Measurements from ENCODE around the gene BPGM. TPM values are rescaled to one million over a fixed set of nuclear protein-coding genes. Genes with fewer than 3 reads are reported as not detected.
"Not testable (repeated sequence)": the region's sequence is repeated elsewhere in the genome, so short reads cannot be mapped to it uniquely, and the experiment has no call there.

Gene BPGM
- total RNA-seq, 1 donor, result 64.8 TPM

DNA sequence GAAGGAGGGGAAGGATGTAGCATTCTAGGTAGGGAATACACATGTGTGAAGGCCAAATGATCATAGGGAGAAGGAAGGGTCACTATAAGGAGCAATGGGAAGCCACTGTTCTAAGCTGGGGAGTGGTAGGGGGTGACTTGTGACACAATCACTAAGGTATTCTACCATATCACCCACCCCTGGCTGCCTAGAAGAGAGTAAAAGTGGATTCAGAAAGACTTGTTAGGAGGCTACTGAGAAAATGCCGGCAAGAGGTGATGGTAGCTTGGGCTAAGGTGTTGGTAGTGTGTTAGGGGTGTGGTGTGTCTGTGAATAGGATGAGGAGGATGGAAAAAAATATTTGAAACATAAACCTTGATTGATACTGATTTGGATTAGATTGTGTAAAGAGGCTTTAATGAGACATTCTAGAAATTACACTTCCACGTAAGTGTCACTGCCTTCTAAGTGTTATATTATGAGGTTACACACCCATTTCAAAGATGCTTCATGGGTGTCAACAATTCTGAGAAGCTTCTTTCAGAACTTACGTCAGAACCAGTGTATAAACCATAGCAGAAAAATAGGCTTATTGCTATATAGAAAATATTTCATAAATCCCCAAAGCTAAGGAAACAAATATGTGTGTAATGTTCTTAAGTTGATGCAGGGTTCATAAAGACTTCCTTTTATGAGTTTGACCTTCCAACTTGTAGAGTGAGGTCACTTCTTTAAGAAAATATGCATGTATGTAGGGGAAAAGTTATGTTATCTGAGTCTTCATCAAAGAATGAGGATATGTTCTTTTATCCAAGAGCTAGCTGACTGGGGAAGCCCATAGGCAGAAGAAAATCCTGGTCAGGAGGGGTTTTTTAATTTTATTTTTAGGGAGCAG, 5.6 kb upstream of the BPGM start:
- no peak for DNase-seq (ENCODE audit: insufficient read length, low spot score, missing footprints)
- no peaks in the 10 kb centered on the region for H4K20me1 ChIP-seq (ENCODE audit: insufficient read depth, low read length)
- no peak overlapping the region for H2AFZ ChIP-seq (ENCODE audit: low read length)
- no peaks in the 10 kb centered on the region for H3K9me3 ChIP-seq (ENCODE audit: low read depth, low read length)
- H3K79me2 ChIP-seq (ENCODE audit: insufficient read depth, low read length), result peaks cover 8% of the 10 kb centered on the region
- no peak overlapping the region for H3K4me3 ChIP-seq (ENCODE audit: insufficient read depth, low read length)
- H3K27ac ChIP-seq (ENCODE audit: low read depth, low read length), result no peak overlapping the region
- no peaks in the 10 kb centered on the region for H3K36me3 ChIP-seq (ENCODE audit: insufficient read depth, low read length)
- H3K4me2 ChIP-seq (ENCODE audit: insufficient read depth, low read length), result no peak overlapping the region
- TF ChIP-seq CTCF (IDR thresholded peaks at IDR 0.05; ENCODE audit: extremely low read depth, low read depth, low read length), result no peak
- H3K27me3 ChIP-seq (ENCODE audit: insufficient read depth, low read length), result no peaks in the 10 kb centered on the region
- H3K4me1 ChIP-seq (ENCODE audit: insufficient read depth, low read length), result peaks cover 6% of the 10 kb centered on the region

DNA sequence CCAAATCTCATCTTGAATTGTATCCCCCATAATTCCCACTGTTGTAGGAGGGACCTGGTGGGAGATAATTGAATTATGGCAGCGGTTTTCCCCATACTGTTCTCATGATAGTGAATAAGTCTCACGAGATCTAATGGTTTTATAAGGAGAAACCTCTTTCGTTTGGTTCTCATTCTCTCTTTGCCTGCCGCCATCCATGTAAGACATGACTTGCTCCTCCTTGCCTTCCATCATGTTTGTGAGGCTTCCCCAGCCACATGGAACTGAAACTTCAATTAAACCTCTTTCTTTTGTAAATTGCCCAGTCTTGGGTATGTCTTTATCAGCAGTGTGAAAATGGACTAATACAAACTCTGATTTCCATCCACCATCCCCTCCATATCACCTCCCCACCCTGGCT, 4.7 kb upstream of the BPGM start:
- not testable (repeated sequence) for H3K27ac ChIP-seq (ENCODE audit: low read depth, low read length); DNase-seq (ENCODE audit: insufficient read length, low spot score, missing footprints); H3K36me3 ChIP-seq (ENCODE audit: insufficient read depth, low read length); H3K27me3 ChIP-seq (ENCODE audit: insufficient read depth, low read length); H3K4me1 ChIP-seq (ENCODE audit: insufficient read depth, low read length); H3K4me3 ChIP-seq (ENCODE audit: insufficient read depth, low read length); H3K9me3 ChIP-seq (ENCODE audit: low read depth, low read length); H3K4me2 ChIP-seq (ENCODE audit: insufficient read depth, low read length); H2AFZ ChIP-seq (ENCODE audit: low read length); H4K20me1 ChIP-seq (ENCODE audit: insufficient read depth, low read length)
- peaks cover 11% of the 10 kb centered on the region for H3K79me2 ChIP-seq (ENCODE audit: insufficient read depth, low read length)

DNA sequence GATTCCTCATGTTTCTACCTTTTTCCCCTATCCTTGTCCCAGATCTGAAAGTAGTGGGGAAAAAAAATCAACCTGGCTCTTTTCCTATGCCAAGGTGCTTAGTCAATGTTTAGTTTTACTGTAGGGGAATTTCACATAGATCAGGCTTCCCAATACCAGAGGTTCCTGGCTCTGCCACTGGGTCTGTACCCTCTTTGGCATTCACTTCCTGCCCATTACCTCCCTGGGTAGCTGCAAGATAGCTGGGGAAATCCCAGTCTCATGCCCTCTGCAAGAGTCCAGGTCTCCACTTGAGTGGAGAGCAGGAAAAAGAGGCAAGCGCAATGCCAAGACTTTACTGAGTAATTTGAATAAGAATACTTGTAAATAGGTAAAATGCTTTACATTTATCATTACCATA, 3.5 kb upstream of the BPGM start:
- Histone ChIP-seq H4K20me1 (ENCODE audit: insufficient read depth, low read length) (no peaks in the 10 kb centered on the region), H3K27me3 (ENCODE audit: insufficient read depth, low read length) (no peaks in the 10 kb centered on the region), H3K4me1 (ENCODE audit: insufficient read depth, low read length) (peaks cover 6% of the 10 kb centered on the region), H3K4me3 (ENCODE audit: insufficient read depth, low read length) (no peak overlapping the region), H3K36me3 (ENCODE audit: insufficient read depth, low read length) (no peaks in the 10 kb centered on the region), H3K27ac (ENCODE audit: low read depth, low read length) (no peak overlapping the region), H3K9me3 (ENCODE audit: low read depth, low read length) (no peaks in the 10 kb centered on the region), H3K4me2 (ENCODE audit: insufficient read depth, low read length) (no peak overlapping the region), H2AFZ (ENCODE audit: low read length) (no peak overlapping the region), H3K79me2 (ENCODE audit: insufficient read depth, low read length) (peaks cover 22% of the 10 kb centered on the region)
- no peak for TF ChIP-seq CTCF (IDR thresholded peaks at IDR 0.05; ENCODE audit: extremely low read depth, low read depth, low read length)
- no peak for DNase-seq (ENCODE audit: insufficient read length, low spot score, missing footprints)

GRCh38 chr7:134645478-134645877, 1.2 kb upstream of the BPGM start:
- no peak for TF ChIP-seq CTCF (IDR thresholded peaks at IDR 0.05; ENCODE audit: extremely low read depth, low read depth, low read length)
- no peaks in the 10 kb centered on the region for H4K20me1 ChIP-seq (ENCODE audit: insufficient read depth, low read length)
- peak overlapping the region; percentile 90 for H3K4me2 ChIP-seq (ENCODE audit: insufficient read depth, low read length)
- peak overlapping the region; percentile 92 for H3K4me3 ChIP-seq (ENCODE audit: insufficient read depth, low read length)
- H3K27me3 ChIP-seq (ENCODE audit: insufficient read depth, low read length), result no peaks in the 10 kb centered on the region
- no peaks in the 10 kb centered on the region for H3K9me3 ChIP-seq (ENCODE audit: low read depth, low read length)
- H3K36me3 ChIP-seq (ENCODE audit: insufficient read depth, low read length), result no peaks in the 10 kb centered on the region
- H3K27ac ChIP-seq (ENCODE audit: low read depth, low read length), result peak overlapping the region; percentile 90
- peaks cover 43% of the 10 kb centered on the region for H3K79me2 ChIP-seq (ENCODE audit: insufficient read depth, low read length)
- peaks cover 12% of the 10 kb centered on the region for H3K4me1 ChIP-seq (ENCODE audit: insufficient read depth, low read length)
- no peak overlapping the region for H2AFZ ChIP-seq (ENCODE audit: low read length)
- no peak for DNase-seq (ENCODE audit: insufficient read length, low spot score, missing footprints)
